Measurements from ENCODE around the gene AEBP1.

DNA sequence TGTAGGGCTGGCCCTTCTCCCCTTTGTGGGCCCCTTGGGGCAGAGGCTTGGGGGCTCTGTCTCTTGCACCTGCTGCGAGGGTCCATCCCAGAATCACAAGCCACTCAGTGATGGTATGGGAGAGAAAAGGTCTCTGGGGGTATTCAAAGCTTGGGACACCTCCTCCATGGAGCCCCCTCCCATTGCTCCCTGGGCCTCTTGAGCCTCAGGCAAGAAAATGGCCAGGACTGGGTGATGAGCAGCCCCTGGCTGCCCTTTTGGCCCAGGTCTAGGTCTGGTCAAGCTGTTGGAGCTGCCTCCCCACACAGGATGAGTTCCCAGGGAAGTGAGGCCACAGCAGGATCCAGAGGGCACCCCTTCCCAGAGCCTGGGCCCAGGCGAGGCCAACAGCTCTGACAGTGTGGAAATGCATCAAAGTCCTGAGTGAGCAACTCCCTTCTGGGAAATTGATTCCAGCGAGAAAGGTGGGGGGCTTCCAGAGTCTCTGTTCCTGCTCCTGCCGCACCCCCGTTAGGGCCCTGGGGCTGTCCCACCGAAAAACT, 40.4 kb downstream of the AEBP1 start:
- TF ChIP-seq POLR2AphosphoS5 (IDR thresholded peaks at IDR 0.05) (no peak), EP300 (IDR thresholded peaks at IDR 0.05) (no peak)
